ENCODE measurements around the gene MED15.
"Not testable (repeated sequence)": the region's sequence is repeated elsewhere in the genome, so short reads cannot be mapped to it uniquely, and the experiment has no call there.

The MED15 gene

DNA sequence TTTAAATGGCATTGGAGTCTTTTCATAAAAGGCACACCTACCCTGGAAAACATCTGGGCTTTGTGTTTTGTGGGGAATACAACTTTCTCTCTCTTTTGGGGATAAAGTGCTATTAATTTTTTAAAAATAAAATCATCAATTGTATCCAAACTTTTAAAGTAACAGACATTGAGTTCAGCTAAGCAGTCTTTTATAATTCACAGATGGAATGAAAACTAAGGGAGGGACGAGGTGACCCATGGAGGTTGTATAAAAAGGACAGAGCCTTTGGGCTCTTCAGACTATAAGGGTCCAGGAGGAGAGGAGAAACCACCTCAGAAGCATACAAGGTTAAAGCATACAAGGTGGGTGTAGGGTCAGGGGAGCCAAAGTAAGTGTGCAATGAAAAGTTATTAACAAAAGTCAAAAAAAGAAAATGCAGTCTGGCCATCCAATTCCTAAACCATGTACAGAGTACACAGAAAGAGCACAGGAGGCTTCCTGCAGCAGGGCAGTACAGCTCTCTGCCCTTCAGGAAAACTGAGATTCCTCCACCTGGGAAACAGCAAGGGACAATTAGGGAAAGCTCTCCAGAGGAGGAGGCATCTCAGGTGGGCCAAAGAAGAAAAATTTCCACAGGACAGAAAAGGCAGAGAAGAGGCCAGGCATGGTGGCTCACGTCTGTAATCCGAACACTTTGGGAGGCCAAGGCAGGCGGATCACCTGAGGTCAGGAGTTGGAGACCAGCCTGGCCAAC lies 22.3 kb upstream of the MED15 start:
- DNase-seq, result no peak

DNA sequence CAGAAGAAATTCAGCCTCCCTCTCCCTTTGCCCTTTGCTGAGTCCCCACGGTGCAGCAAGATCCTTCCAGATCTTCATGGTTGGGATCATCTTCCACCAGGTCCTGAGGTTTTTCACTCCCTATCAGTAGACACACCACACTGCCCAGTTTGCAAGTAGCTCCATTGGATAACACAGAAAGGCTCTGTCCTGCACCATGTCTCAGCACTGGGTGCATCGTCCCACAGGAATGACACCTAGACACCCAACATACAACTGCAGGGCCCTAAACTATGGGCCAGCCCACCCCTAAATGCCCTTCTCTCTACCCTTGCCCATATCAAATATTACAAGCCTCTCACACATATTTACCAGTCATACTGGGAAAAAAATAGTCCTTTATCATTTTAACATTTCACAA lies 21.2 kb upstream of the MED15 start:
- no peak for DNase-seq

DNA sequence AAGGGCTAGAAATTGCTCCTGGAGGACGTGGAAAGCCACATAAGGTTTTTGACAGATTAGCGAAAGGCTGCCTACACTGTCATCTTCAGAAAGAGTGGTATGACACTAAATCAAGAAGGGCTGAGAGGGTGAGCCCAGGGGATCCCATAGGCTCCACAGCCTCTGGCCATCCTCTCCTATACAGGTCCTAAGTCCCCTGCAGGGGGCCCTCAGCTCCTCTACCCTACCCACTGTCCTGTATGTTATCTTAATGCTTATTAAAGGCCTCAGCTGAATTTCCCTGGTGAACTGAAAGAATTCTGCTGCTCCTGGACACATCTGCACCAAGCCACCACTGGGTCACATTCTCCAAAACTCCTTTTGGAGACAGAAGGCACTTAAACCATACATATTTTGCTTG lies 19.7 kb upstream of the MED15 start:
- no peak for DNase-seq

DNA sequence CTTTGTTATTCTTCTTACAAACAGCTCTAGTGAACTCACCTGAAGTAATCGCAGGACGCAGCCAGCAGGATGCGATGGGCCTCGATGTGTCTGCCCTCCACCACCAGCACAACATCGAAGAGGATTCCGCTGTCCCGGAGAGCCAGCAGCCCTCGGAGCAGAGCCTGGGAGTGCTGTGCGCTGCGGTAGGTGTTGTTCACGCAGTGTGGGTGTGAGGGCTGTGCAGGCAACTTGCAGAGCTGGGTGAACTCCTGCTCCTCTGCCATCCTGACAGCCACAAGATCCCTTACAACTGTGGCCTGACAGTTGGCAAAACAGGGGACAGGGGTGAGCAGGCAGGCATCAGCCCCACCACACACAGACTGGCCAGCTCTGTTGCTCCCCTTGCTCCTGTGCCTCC lies 18.5 kb upstream of the MED15 start:
- no peak for DNase-seq

DNA sequence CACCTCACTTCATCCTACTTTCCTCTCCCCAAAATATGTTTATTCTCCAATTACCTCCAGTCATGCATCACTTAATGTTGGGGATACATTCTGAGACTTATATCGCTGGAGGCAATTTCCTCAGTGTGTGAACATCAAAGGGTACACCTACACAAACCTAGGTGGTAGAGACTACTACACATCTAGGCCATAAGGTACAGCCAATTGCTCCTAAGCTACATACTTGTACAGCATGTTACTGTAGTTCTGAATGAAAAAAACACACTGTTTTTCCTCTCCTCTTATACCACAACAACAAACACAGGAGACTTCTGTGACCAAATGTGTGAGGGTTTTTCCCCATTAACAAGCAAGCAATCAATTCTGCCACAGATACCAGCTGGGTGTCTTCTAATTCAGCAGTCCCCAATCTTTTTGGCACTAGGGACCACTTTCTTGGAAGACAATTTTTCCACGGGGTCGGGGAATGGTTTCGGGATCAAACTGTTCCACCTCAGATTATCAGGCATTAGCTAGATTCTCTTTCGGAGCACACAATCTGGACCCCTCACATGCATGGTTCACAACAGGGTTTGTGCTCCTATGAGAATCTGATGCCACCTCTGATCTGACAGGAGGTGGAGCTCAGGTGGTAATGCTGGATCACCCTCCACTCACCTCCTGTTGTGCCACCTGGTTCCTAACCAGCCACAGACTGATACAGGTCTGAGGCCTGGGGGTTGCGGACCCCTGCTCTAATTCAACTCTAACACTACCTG lies 17.0 kb upstream of the MED15 start:
- DNase-seq, result no peak

DNA sequence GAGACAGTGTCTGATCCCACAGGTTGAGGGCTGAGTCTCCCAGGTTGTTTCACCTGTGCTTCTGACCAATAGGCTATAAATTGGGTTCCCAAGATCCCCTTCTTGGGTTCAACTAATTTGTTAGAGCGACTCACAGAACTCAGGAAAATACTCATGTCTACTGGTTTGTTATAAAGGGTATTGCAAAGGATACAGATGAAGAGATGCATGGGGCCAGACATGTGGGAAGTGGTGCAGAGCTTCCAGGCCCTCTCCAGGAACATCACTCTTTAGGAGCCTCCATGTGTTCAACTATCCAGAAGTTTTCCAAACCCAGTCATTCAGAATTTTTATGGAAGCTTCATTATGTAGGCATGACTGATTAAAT lies 16.5 kb upstream of the MED15 start:
- DNase-seq, result no peak

DNA sequence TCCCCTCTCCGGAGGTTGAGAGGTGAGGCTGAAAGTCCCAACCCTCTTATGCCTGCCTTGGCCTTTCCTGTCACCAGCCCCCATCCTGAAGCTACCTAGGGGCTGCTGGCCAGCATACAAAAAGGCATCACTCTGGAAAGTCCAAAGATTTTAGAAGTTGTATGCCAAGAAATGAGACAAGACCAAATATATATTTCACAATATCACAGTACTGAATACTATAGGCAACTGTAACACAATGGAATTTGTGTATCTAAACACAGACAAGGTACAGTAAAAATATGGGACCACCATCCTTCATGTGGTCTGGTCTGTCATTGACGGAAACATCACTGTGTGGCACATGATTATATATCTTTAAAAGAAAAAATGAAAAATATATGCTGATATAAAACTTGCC lies 16.1 kb upstream of the MED15 start:
- no peak for DNase-seq

DNA sequence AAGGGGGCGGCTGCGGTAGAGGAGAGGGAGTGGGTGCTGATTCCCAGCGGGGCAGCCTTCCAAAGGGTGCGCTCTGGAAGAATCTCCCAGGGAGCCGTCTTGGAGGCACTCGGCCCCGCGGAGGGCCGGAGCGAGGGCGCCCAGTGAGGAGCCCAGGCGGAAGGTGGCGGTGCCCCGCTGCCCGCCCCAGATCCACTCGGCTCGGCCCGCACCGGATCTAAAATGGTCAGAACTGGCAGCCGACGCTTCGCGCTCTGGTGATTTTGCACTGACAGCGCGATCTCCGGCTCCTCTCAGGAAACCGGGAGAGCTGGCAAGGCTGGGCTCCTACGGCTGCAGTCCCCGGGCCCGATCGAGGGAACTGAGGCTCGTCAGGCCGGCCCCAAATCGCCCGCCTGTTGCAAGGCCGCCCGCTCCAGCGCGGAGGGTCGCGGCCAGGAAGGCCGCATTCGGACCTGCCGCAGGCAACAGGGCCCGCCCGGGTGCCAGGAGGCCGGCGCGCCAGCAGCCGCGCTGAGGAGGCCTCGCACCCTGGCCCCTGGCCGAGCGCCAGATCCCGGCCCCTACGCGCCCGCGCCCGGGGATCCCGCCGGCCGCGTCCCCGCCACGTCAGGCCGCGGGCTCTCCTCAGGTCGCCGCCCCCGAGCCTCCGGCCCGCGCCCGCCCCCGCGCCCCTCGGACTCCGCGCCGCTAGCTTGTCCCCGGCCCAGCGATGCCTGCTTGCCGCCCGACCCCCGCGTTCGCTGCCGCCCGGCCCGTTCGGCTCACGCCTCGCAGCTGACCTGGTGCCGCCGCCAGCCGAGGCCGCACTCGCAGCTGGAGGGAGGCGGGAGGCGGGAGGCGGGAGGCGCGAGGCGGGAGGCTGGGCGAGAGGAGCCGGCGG lies 12.2 kb upstream of the MED15 start, which contains the start of gene KLHL22:
Gene KLHL22 (minus strand): TSS at position 818 of the 883 bp plus-strand sequence. CDS start 6,584 bp downstream, outside the sequence.
- DNase-seq, result peak; percentile 42

DNA sequence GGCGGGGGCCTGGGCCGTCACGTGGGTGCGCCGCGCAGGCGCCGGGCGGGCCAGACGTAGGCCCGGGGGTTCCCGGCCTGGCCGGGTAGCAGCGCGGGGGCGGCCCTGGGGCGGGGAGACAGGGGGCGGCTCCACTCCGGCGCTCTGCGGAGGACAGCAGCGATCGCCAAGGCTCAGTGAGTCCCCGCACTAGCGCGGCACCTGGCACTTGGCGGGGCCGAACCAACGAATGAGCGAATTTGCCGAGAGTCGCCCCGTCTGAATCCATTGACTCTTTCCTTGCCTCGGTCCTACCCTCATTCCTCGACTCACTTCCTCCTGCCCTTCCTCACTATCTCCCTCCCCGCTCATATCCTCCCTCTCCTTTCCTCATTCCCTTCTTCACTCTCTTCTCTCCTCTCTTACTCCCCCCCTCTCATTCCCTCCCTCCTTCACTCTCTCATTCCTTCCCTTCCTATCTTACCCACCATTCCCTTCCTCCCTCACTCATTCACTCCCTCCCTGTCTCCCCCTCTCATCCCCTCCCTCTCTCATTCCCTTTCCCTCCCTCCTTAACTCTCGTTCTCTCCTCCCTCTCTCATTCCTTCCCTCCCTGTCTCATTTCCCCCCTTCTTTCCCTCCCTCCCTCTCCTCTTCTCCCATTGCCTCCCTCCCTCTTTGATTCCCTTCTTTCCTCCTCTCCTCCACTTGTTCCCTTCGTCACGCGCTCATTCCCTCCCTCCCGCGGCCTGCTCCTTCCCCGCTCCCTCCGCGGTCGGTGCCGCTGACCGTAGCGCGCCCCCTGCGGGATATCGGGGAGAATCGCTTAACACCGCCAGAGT lies 11.3 kb upstream of the MED15 start:
- peak; percentile 90 for DNase-seq

DNA sequence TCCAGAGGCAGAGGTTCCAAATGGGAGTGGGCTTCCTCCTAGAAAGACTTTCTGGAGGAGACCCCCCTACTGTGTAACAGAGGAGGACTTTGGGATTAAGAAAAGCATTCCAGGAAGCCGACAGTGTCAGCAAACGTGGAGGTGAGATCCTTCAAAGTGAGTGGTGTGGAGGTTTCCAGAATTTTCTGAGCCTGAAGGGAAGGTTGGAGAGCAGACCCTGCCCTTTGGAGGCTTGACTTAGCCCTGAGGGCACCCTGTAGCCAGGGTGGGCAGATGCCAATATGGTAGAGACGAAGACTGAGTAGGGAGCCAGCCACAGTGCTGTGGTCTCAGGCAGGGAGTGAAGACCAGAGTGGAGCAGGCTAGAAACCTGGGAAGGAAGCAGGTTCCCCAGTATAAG lies 10.0 kb upstream of the MED15 start:
- DNase-seq, result no peak

DNA sequence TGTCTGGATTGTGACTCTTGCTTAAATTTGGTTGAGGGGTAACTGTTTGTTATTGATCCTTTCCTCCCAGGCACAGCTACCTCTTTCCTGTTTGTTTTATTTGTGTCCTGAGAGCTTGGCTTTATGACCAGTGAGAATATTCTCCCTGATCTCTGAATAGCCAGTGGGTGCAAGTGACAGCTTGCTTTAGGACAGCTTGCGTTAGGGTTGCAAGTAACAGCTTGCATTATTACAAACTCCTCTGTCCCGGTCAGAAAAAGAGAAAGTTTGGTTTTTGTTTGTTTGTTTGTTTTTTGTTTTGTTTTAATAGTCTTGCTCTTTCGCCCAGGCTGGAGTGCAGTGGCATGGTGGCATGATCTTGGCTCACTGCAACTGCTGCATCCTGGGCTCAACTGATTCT lies 8.5 kb upstream of the MED15 start:
- no peak for DNase-seq

DNA sequence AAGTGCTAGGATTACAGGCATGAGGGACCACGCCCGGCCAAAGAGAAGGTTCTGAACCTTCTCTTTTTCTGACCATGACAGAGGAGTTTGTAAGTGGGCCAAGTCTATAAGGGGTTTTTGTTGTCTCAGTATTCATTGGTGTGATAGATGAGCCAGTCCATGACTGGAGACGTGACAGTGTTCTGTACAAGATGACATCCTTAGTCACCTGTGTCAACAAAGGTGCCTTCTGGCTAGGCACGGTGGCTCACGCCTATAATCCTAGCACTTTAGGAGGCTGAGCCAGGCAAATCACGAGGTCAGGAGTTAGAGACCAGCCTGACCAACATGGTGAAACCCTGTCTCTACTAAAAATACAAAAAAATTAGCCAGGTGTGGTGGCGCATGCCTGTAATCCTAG lies 7.6 kb upstream of the MED15 start:
- DNase-seq, result no peak

DNA sequence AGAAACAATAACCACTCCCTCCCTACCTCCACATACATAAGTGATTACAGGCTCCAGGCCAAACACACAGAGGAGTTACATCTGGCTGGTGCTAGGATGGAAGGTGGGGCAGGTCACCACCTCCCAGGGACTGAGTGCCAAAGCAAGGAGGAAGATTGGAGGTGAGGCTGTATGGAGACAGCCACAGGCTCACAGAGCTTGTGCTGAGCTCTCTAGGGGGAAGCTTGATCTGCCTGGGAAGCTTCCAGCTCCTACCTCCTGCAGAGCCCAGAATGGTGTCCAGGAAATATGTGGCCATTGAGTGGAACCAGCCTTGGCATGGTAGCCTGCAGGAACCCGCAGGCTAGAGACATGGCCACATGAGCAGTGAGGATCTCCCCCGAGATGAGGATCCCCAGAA lies 3.6 kb upstream of the MED15 start:
- DNase-seq, result no peak

DNA sequence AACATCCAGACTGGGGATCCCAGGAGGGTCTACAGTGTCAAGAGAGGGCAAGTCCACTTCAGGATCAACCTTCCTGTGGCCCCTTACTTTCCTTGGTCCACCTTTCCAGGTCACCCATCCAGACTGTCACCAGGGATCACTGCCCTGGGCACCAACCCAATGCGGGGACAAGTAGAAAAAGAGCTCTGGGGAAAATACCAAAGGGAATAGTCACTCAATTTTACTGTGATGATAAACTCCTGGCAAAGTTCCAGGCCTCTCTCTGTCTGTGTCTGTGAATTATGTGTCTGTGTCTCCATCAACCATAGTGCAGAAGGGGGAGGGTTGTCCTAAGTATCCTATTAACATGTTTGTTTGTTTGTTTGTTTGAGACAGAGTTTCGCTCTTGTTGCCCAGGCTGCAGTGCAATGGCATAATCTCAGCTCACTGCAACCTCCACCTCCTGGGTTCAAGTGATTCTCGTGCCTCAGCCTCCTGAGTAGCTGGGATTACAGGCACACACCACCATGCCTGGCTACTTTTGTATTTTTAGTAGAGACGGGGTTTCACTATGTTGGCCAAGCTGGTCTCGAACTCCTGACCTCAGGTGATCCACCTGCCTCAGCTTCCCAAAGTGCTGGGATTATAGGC lies 3.0 kb upstream of the MED15 start:
- DNase-seq, result not testable (repeated sequence)

DNA sequence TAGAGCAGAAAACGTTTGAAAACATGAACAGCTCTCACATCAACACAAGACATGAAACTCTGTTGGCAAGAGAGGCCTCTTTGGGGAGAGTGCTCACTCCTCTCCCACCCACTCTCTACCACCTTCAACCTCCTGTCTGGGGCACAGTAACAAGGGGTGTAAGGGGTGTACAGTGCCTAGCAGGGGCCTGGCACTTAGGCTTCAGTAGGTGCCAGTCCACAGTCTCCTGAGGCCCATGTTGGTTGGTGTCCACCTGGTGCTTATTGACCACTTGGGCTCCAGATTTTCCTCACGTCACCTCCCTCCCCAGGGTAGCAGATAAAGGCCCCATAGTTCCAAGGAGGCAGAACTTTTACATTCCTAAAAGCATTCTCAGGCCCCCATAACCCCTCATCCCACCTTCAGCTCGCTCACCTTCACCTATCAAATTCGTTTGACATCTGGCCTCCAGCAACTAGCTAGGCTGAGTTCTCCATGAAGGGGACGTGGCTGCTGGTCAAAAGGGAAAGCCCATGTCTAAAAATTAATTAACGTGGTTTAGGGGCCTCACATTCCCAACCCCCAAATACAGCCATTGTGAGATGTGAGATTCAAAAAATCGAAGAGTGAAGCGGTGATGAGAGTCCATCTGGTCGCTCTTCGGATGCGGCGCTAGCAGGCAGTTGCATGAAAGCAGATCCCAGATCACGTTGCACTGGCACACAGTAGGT lies 712 bp upstream of the MED15 start:
- DNase-seq, result no peak

DNA sequence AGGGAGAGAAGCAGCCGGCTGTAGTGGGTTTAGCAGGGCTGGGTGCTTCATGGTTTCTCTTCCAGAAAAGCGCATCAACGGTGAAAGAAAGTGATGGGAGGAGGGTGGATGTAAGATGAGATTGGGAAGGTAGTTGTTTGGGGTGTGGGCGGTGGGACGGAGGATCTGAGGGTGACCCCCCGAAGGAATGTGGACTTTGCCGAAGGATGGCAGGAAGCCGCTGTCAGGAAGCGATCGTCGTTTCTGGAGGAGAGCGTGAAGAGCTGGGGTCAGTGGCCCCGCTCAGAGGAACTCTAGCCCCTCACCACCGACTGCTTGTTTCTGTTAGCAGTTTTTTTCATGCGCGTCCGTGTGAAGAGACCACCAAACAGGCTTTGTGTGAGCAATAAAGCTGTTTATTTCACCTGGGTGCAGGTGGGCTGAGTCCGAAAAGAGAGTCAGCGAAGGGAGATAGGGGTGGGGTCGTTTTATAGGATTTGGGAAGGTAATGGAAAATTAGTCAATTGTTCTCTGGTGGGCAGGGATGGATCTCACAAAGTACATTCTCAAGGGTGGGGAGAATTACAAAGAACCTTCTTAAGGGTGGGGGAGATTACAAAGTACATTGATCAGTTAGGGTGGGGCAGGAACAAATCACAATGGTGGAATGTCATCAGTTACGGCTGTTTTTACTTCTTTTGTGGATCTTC lies 801 bp downstream of the MED15 start:
- not testable (repeated sequence) for DNase-seq

DNA sequence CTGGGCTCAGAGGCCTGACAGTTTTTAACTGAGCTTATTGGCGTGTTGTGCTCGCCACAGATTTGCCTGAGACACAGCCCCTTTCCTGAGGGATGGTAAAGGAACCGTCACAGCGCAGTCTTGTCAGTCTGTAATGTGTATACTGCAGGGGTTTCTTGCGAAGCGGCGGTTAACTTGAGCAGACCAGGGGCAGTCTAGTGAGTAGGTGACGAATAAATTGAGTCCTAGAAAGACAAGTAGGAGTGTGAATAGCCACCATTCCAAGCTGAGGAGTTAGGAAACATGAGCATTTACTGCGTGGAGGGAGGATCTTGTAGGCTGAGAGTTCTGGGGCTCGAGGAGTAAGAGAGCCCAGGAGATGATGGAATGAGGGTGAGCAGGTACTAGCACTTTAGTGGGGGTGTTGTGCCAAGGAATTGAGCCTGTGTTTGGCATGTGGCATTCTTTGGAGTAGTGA lies 1.4 kb downstream of the MED15 start:
- no peak for DNase-seq

DNA sequence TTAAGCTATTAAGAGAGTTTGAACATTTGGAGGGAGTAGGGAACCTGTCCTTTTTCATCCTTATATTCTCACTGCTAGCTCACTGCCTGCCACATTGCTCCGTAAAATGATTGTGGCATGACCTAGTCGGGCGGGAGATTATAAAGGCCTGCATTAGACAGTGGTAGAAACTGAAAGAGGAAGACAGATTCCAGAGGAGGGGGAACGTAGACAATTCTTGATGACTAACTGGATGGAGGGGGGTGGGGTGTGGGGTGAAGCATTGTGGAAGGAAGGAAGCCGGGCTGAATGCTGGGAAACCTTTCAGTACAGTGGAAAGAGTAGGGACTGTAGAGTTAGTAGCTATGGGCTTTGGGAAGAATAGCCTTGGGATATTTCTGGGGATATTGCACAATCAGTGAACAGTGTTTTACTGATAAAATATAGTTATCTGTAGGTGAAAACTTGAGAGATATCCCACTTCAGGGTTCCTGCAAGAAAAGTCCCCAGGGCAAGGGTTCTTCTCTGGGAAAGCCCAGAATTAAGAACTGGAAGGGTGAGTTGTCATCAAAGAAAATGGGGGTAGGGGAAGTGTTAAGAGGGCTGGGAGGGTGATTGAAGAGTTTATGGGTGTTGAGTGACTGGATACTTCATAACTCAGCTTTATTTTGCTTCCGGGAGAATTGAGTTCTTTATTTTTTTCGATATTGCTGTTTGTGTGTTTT lies 2.1 kb downstream of the MED15 start:
- no peak for DNase-seq

DNA sequence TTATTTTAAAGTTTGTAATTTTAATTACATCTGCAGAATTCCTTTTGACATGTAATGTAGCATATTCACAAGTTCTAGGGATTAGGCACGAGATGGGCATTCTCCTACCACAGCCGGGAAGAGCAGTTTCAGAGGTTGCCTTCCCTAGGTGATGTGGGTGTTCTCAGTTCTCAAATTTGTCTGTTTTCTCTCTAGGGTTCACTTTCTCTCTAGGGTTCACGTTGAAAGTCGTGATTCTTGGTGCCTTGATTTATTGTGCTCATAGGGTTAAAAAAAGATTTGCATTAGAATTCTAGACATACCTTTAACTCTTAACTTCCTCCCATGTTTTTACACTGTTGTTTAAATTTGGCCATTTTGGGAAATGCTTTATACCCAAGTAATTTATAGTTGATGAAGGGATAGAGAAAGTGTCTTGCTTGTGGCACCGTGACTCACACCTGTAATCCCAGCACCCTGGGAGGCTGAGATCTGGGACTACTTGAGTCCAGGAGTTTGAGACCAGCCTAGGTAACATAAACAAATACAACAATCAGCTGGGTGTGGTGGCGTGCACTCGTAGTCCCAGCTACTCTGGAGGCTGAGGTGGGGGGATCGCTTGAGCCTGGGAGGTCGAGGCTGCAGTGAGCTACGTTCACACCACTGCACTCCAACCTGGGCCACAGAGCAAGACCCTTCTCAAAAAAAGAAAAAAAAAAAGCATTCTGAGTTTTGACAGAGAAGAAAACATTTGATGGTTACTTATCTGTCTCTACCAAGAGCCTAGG lies 3.6 kb downstream of the MED15 start:
- no peak for DNase-seq

Measured in COR-L47 (cell line).